Esophagus muscularis mucosa (tissue), 3 donors: Measurements from ENCODE around the gene PPM1M.

Source experiments
- POLR2A ChIP-seq: fragments of 450-650 bp; IDR thresholded peaks from one replicate; pipeline ENCODE4 v1.6.1; 2017; ENCODE audit warnings: antibody characterized with exemption, moderate library complexity, mild to moderate bottlenecking, low read depth
- POLR2AphosphoS5 ChIP-seq, 2 donors: sonication (generic); formaldehyde crosslinking; IDR thresholded peaks; one replicate each; pipeline ENCODE4 v1.6.1; 2017; ENCODE audit warnings: antibody characterized with exemption in 2 of 2
- TF ChIP-seq, protein P1 (sequence below), 3 experiments: fragments of 200-600 bp in 2 of 3; fragments of 450-650 bp in 1 of 3; sonication (generic) in 2 of 3; IDR thresholded peaks; one replicate each; pipeline ENCODE4 v1.5.1; 2017 to 2019; ENCODE audit warnings: antibody characterized with exemption in 3 of 3, mild to moderate bottlenecking in 2 of 3, moderate library complexity in 1 of 3

DNA sequence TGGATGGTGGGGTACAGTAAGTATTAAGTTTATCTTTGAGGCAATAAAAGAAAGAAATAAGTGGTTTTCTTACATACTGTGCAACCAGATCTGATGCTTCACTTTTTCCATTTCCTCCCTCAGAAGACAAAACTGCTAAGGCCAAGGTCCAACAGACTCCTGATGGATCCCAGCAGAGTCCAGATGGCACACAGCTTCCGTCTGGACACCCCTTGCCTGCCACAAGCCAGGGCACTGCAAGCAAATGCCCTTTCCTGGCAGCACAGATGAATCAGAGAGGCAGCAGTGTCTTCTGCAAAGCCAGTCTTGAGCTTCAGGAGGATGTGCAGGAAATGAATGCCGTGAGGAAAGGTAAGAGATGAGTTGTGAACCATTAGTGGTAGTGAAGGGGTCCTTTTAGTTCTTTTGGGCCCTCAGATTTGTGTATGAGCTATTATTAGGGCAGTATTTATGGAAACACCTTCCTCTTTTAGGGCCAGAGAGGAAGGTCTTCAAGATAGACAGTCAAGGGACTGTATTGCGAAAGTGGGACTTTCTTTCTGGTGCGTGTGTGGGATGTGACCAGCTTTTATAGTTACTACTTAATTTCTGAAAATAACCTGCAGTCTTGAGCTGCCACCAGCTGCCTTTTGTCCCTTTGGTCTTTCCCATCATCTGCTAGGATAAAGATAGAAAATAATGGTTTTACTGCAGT, 43.0 kb upstream of the PPM1M start:
- TF ChIP-seq, protein P1, sequence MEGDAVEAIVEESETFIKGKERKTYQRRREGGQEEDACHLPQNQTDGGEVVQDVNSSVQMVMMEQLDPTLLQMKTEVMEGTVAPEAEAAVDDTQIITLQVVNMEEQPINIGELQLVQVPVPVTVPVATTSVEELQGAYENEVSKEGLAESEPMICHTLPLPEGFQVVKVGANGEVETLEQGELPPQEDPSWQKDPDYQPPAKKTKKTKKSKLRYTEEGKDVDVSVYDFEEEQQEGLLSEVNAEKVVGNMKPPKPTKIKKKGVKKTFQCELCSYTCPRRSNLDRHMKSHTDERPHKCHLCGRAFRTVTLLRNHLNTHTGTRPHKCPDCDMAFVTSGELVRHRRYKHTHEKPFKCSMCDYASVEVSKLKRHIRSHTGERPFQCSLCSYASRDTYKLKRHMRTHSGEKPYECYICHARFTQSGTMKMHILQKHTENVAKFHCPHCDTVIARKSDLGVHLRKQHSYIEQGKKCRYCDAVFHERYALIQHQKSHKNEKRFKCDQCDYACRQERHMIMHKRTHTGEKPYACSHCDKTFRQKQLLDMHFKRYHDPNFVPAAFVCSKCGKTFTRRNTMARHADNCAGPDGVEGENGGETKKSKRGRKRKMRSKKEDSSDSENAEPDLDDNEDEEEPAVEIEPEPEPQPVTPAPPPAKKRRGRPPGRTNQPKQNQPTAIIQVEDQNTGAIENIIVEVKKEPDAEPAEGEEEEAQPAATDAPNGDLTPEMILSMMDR (IDR thresholded peaks at IDR 0.05), result no peak
- TF ChIP-seq POLR2AphosphoS5 (IDR thresholded peaks at IDR 0.05), result no peak
- no peak for TF ChIP-seq POLR2A
